SH-SY5Y (cell line): ENCODE data around the gene CRP.

Experiments
- GATA2 ChIP-seq: IDR thresholded peaks from 2 replicates; pipeline ENCODE4 v1.6.1; 2011; ENCODE audit warnings: mild to moderate bottlenecking, low read depth, low read length
- GATA3 ChIP-seq: IDR thresholded peaks from 2 replicates; pipeline ENCODE4 v1.6.1; 2011; ENCODE audit warnings: low read depth, mild to moderate bottlenecking, low read length, moderate library complexity

The CRP gene

GRCh38 chr1:159715855-159716254 lies 1.5 kb upstream of the CRP start:
- TF ChIP-seq GATA3 (no peak), GATA2 (no peak)

- TF ChIP-seq GATA3: no peak
- TF ChIP-seq GATA2: no peak
Measured at GRCh38 chr1:159712080-159712479, 2.3 kb downstream of the CRP start.

- no peak for TF ChIP-seq GATA3
- no peak for TF ChIP-seq GATA2
Measured at GRCh38 chr1:159707472-159708260, 6.7 kb downstream of the CRP start.

GRCh38 chr1:159705904-159706256 lies 8.5 kb downstream of the CRP start:
- no peak for TF ChIP-seq GATA2
- no peak for TF ChIP-seq GATA3

- TF ChIP-seq GATA3 (no peak), GATA2 (no peak)
Measured at GRCh38 chr1:159705251-159705903, 9.0 kb downstream of the CRP start.

- no peak for TF ChIP-seq GATA2
- TF ChIP-seq GATA3: no peak
Measured at GRCh38 chr1:159704481-159704880, 9.9 kb downstream of the CRP start.

GRCh38 chr1:159700312-159700711 lies 14.1 kb downstream of the CRP start:
- TF ChIP-seq GATA2 (no peak), GATA3 (no peak)

- TF ChIP-seq GATA3 (no peak), GATA2 (no peak)
Measured at GRCh38 chr1:159699653-159700052, 14.7 kb downstream of the CRP start.

- TF ChIP-seq GATA2 (no peak), GATA3 (no peak)
Measured at GRCh38 chr1:159699246-159699645, 15.1 kb downstream of the CRP start.

- TF ChIP-seq GATA2 (no peak), GATA3 (no peak)
Measured at GRCh38 chr1:159687511-159687910, 26.9 kb downstream of the CRP start.

GRCh38 chr1:159686599-159687299 lies 27.6 kb downstream of the CRP start:
- TF ChIP-seq GATA3 (no peak), GATA2 (no peak)

- no peak for TF ChIP-seq GATA3
- no peak for TF ChIP-seq GATA2
Measured at GRCh38 chr1:159678939-159679338, 35.5 kb downstream of the CRP start.

- no peak for TF ChIP-seq GATA2
- no peak for TF ChIP-seq GATA3
Measured at GRCh38 chr1:159675046-159675445, 39.3 kb downstream of the CRP start.

- TF ChIP-seq GATA2 (no peak), GATA3 (no peak)
Measured at GRCh38 chr1:159669338-159669737, 45.1 kb downstream of the CRP start.

- TF ChIP-seq GATA3 (no peak), GATA2 (no peak)
Measured at GRCh38 chr1:159668739-159669138, 45.6 kb downstream of the CRP start.
